Activated naive CD8-positive, alpha-beta T cell treated with anti-CD3 and anti-CD28 coated beads for 36 hours (primary cell): ENCODE data around the gene ANXA6. TPM values are rescaled to one million over a fixed set of nuclear protein-coding genes. Genes with fewer than 3 reads are reported as not detected.

ENCODE experiments used
- DNase-seq: peaks from one replicate; pipeline ENCODE4 v3.0.0; 2021
- H3K27ac Mint-ChIP-seq: one replicate; pipeline ENCODE4 v1.8.0; 2022; ENCODE audit warnings: mild to moderate bottlenecking, moderate library complexity, mixed read lengths
- H3K27me3 Mint-ChIP-seq: one replicate; pipeline ENCODE4 v1.8.0; 2022; ENCODE audit warnings: mild to moderate bottlenecking, mixed read lengths
- H3K36me3 Mint-ChIP-seq: one replicate; pipeline ENCODE4 v1.8.0; 2021; ENCODE audit warnings: mild to moderate bottlenecking, mixed read lengths
- H3K4me1 Mint-ChIP-seq: one replicate; pipeline ENCODE4 v1.8.0; 2021; ENCODE audit warnings: mixed read lengths
- H3K4me3 Mint-ChIP-seq: one replicate; pipeline ENCODE4 v1.8.0; 2022; ENCODE audit warnings: mild to moderate bottlenecking, moderate library complexity, mixed read lengths
- H3K9me3 Mint-ChIP-seq: one replicate; pipeline ENCODE4 v1.8.0; 2022; ENCODE audit warnings: mixed read lengths
- total RNA-seq, 2 experiments: library from RNA; stranded (reverse); gene quantifications; one replicate each; pipeline ENCODE4 v1.2.3, GENCODE V29; 2021

The ANXA6 gene
- total RNA-seq, 2 experiments from 2014 or later, result 407 to 417 TPM

GRCh38 chr5:151055336-151055735 is 102.2 kb downstream of the ANXA6 start:
- no peaks in the 10 kb centered on the region for H3K27me3 Mint-ChIP-seq
- H3K9me3 Mint-ChIP-seq, result no peaks in the 10 kb centered on the region
- H3K27ac Mint-ChIP-seq, result no peak overlapping the region
- H3K4me3 Mint-ChIP-seq, result no peak overlapping the region
- DNase-seq, result no peak
- H3K36me3 Mint-ChIP-seq, result peaks cover 30% of the 10 kb centered on the region
- peaks cover 29% of the 10 kb centered on the region for H3K4me1 Mint-ChIP-seq

GRCh38 chr5:151054709-151055108 is 102.9 kb downstream of the ANXA6 start:
- no peak for DNase-seq
- Mint-ChIP-seq H3K27me3 (no peaks in the 10 kb centered on the region), H3K9me3 (no peaks in the 10 kb centered on the region), H3K4me1 (peaks cover 23% of the 10 kb centered on the region), H3K27ac (no peak overlapping the region), H3K36me3 (peaks cover 28% of the 10 kb centered on the region), H3K4me3 (no peak overlapping the region)

GRCh38 chr5:151053796-151054462 is 103.7 kb downstream of the ANXA6 start:
- Mint-ChIP-seq H3K9me3 (no peaks in the 10 kb centered on the region), H3K36me3 (peaks cover 22% of the 10 kb centered on the region), H3K4me1 (peaks cover 15% of the 10 kb centered on the region), H3K27ac (no peak overlapping the region), H3K27me3 (no peaks in the 10 kb centered on the region), H3K4me3 (no peak overlapping the region)
- DNase-seq, result no peak

GRCh38 chr5:151052836-151053235 is 104.7 kb downstream of the ANXA6 start:
- Mint-ChIP-seq H3K4me3 (no peak overlapping the region), H3K4me1 (peaks cover 11% of the 10 kb centered on the region), H3K27me3 (no peaks in the 10 kb centered on the region), H3K27ac (no peak overlapping the region), H3K9me3 (no peaks in the 10 kb centered on the region), H3K36me3 (peaks cover 23% of the 10 kb centered on the region)
- DNase-seq, result no peak

- Mint-ChIP-seq H3K4me3 (no peak overlapping the region), H3K27ac (no peak overlapping the region), H3K36me3 (peaks cover 24% of the 10 kb centered on the region), H3K9me3 (no peaks in the 10 kb centered on the region), H3K27me3 (no peaks in the 10 kb centered on the region), H3K4me1 (peaks cover 11% of the 10 kb centered on the region)
- no peak for DNase-seq
These were observed 105.5 kb downstream of the ANXA6 start for GRCh38 chr5:151051931-151052608.

GRCh38 chr5:151051066-151051930 is 106.3 kb downstream of the ANXA6 start:
- DNase-seq, result peak; percentile 62
- no peaks in the 10 kb centered on the region for H3K9me3 Mint-ChIP-seq
- H3K27me3 Mint-ChIP-seq, result no peaks in the 10 kb centered on the region
- H3K4me3 Mint-ChIP-seq, result no peak overlapping the region
- H3K36me3 Mint-ChIP-seq, result peaks cover 23% of the 10 kb centered on the region
- peak overlapping the region; percentile 64 for H3K27ac Mint-ChIP-seq
- H3K4me1 Mint-ChIP-seq, result peaks cover 11% of the 10 kb centered on the region

Other genes starting within 250 kb of the ANXA6 start
- gene GPX3, start 137.2 kb downstream of the ANXA6 start, total RNA-seq, result not detected
- 100 to 1,000 TPM; 185 to 189 TPM for gene TNIP1, start 76.7 kb downstream of the ANXA6 start, total RNA-seq
- gene CCDC69, start 66.3 kb upstream of the ANXA6 start, total RNA-seq, result 10 to 100 TPM; 27.5 to 29.6 TPM
- gene GM2A, start 95.4 kb upstream of the ANXA6 start, total RNA-seq, result 10 to 100 TPM; 18.0 to 18.8 TPM
- gene SLC36A3, start 146.0 kb upstream of the ANXA6 start, total RNA-seq, result not detected
- gene SLC36A2, start 189.8 kb upstream of the ANXA6 start, total RNA-seq, result not detected